ENCODE results near the gene SEMA6A. TPM values are rescaled to one million over a fixed set of nuclear protein-coding genes. Genes with fewer than 3 reads are reported as not detected.

SEMA6A gene
- total RNA-seq, 1 donor, result under 0.01 TPM

- Histone ChIP-seq H3K79me2 (ENCODE audit: insufficient read depth, low read length) (no peaks in the 10 kb centered on the region), H3K27ac (ENCODE audit: low read depth, low read length) (no peak overlapping the region), H3K4me1 (ENCODE audit: insufficient read depth, low read length) (peaks cover 11% of the 10 kb centered on the region), H3K27me3 (ENCODE audit: insufficient read depth, low read length) (peaks cover 48% of the 10 kb centered on the region), H3K4me3 (ENCODE audit: insufficient read depth, low read length) (no peak overlapping the region), H2AFZ (ENCODE audit: low read length) (no peak overlapping the region), H3K36me3 (ENCODE audit: insufficient read depth, low read length) (no peaks in the 10 kb centered on the region), H3K9me3 (ENCODE audit: low read depth, low read length) (no peaks in the 10 kb centered on the region), H3K4me2 (ENCODE audit: insufficient read depth, low read length) (no peak overlapping the region), H4K20me1 (ENCODE audit: insufficient read depth, low read length) (no peaks in the 10 kb centered on the region)
- peak; percentile 39 for DNase-seq (ENCODE audit: insufficient read length, low spot score, missing footprints)
- no peak for TF ChIP-seq CTCF (IDR thresholded peaks at IDR 0.05; ENCODE audit: extremely low read depth, low read depth, low read length)
These were observed 2.6 kb upstream of the SEMA6A start for GRCh38 chr5:116577064-116577788.

GRCh38 chr5:116576053-116576713 lies 1.6 kb upstream of the SEMA6A start:
- Histone ChIP-seq H3K27me3 (ENCODE audit: insufficient read depth, low read length) (peaks cover 57% of the 10 kb centered on the region), H3K9me3 (ENCODE audit: low read depth, low read length) (no peaks in the 10 kb centered on the region), H3K79me2 (ENCODE audit: insufficient read depth, low read length) (no peaks in the 10 kb centered on the region), H3K4me2 (ENCODE audit: insufficient read depth, low read length) (peak overlapping the region; percentile 93), H3K4me1 (ENCODE audit: insufficient read depth, low read length) (peaks cover 11% of the 10 kb centered on the region), H3K36me3 (ENCODE audit: insufficient read depth, low read length) (no peaks in the 10 kb centered on the region), H3K27ac (ENCODE audit: low read depth, low read length) (no peak overlapping the region), H2AFZ (ENCODE audit: low read length) (peak overlapping the region; percentile 35), H4K20me1 (ENCODE audit: insufficient read depth, low read length) (no peaks in the 10 kb centered on the region), H3K4me3 (ENCODE audit: insufficient read depth, low read length) (peak overlapping the region; percentile 73)
- TF ChIP-seq CTCF (IDR thresholded peaks at IDR 0.05; ENCODE audit: extremely low read depth, low read depth, low read length), result peak; percentile 69
- DNase-seq (ENCODE audit: insufficient read length, low spot score, missing footprints), result peak; percentile 95

GRCh38 chr5:116575326-116576052 lies 866 bp upstream of the SEMA6A start:
- no peaks in the 10 kb centered on the region for H3K36me3 ChIP-seq (ENCODE audit: insufficient read depth, low read length)
- TF ChIP-seq CTCF (IDR thresholded peaks at IDR 0.05; ENCODE audit: extremely low read depth, low read depth, low read length), result no peak
- no peak overlapping the region for H3K27ac ChIP-seq (ENCODE audit: low read depth, low read length)
- no peaks in the 10 kb centered on the region for H3K9me3 ChIP-seq (ENCODE audit: low read depth, low read length)
- peak; percentile 69 for DNase-seq (ENCODE audit: insufficient read length, low spot score, missing footprints)
- peak overlapping the region; percentile 73 for H3K4me3 ChIP-seq (ENCODE audit: insufficient read depth, low read length)
- peaks cover 63% of the 10 kb centered on the region for H3K27me3 ChIP-seq (ENCODE audit: insufficient read depth, low read length)
- peak overlapping the region; percentile 56 for H2AFZ ChIP-seq (ENCODE audit: low read length)
- H3K4me2 ChIP-seq (ENCODE audit: insufficient read depth, low read length), result peak overlapping the region; percentile 93
- H3K79me2 ChIP-seq (ENCODE audit: insufficient read depth, low read length), result no peaks in the 10 kb centered on the region
- H3K4me1 ChIP-seq (ENCODE audit: insufficient read depth, low read length), result peaks cover 11% of the 10 kb centered on the region
- no peaks in the 10 kb centered on the region for H4K20me1 ChIP-seq (ENCODE audit: insufficient read depth, low read length)

Data from osteoblast (primary cell).